Limb (tissue), 2 donors: ENCODE results near the gene GSTA1.
"Not testable (repeated sequence)": the region's sequence is repeated elsewhere in the genome, so short reads cannot be mapped to it uniquely, and the experiment has no call there.

Experiments used
- DNase-seq, 2 donors: peaks; one replicate each; pipeline ENCODE4 v3.0.0-alpha.2; 2016; ENCODE audit errors: extremely low spot score in 2 of 2

GSTA1 gene

GRCh38 chr6:52803668-52804255, at the start of gene GSTA1:
GSTA1 (minus strand) TSS chr6:52803816; CDS start chr6:52799267, 4,549 bp downstream.
- DNase-seq, result not testable (repeated sequence)

- DNase-seq, result no peak
These were observed 45.5 kb upstream of the GSTA1 start for GRCh38 chr6:52849137-52849536.

GRCh38 chr6:52846002-52846401, 42.4 kb upstream of the GSTA1 start:
- no peak for DNase-seq

GRCh38 chr6:52843605-52844004, 40.0 kb upstream of the GSTA1 start:
- DNase-seq, result no peak

GRCh38 chr6:52840763-52841585, 37.4 kb upstream of the GSTA1 start, which contains the start of gene GSTA5:
GSTA5 (minus strand) TSS chr6:52840813.
- no peak for DNase-seq

- peak in 1 of 2 donors; percentile 48 for DNase-seq
These were observed 35.8 kb upstream of the GSTA1 start for GRCh38 chr6:52839124-52840055.

GRCh38 chr6:52834481-52834880, 30.9 kb upstream of the GSTA1 start:
- DNase-seq, result no peak

GRCh38 chr6:52830869-52831268, 27.3 kb upstream of the GSTA1 start:
- DNase-seq, result not testable (repeated sequence)

GRCh38 chr6:52829046-52829817, 25.6 kb upstream of the GSTA1 start:
- DNase-seq, result no peak

GRCh38 chr6:52828621-52829020, 25.0 kb upstream of the GSTA1 start:
- not testable (repeated sequence) for DNase-seq

GRCh38 chr6:52827073-52827783, 23.6 kb upstream of the GSTA1 start:
- not testable (repeated sequence) for DNase-seq

- no peak for DNase-seq
These were observed 22.9 kb upstream of the GSTA1 start for GRCh38 chr6:52826513-52826912.

- DNase-seq, result not testable (repeated sequence)
These were observed 22.4 kb upstream of the GSTA1 start for GRCh38 chr6:52825900-52826459.

- DNase-seq, result not testable (repeated sequence)
These were observed 21.7 kb upstream of the GSTA1 start for GRCh38 chr6:52825270-52825793.

- DNase-seq, result no peak
These were observed 18.2 kb upstream of the GSTA1 start for GRCh38 chr6:52821842-52822241.

- DNase-seq, result no peak
These were observed 16.6 kb upstream of the GSTA1 start for GRCh38 chr6:52820198-52820597.

GRCh38 chr6:52815167-52816092, 11.8 kb upstream of the GSTA1 start:
- peak in 1 of 2 donors; percentile 34 for DNase-seq

- DNase-seq, result not testable (repeated sequence)
These were observed 10.9 kb upstream of the GSTA1 start for GRCh38 chr6:52814545-52814944.

GRCh38 chr6:52809777-52810176, 6.2 kb upstream of the GSTA1 start:
- DNase-seq, result not testable (repeated sequence)
